Measurements from ENCODE around the gene GUCY1A1.
A peak's percentile ranks its signal among the peaks of the same experiment; 100 is the strongest.

GUCY1A1 gene

GRCh38 chr4:155703486-155704247 is 37.0 kb downstream of the GUCY1A1 start:
- ATAC-seq (ENCODE audit: low read depth), result peak; percentile 40; the same call in 1 of the 3 replicates
- no peak for DNase-seq (ENCODE audit: low spot score)
- H3K36me3 ChIP-seq (ENCODE audit: low read depth), result no peaks in the 10 kb centered on the region
- no peak overlapping the region for H3K27ac ChIP-seq (ENCODE audit: poor library complexity, severe bottlenecking)
- no peak for TF ChIP-seq CTCF (IDR thresholded peaks at IDR 0.05; ENCODE audit: poor library complexity, severe bottlenecking)
- no peaks in the 10 kb centered on the region for H3K4me1 ChIP-seq (ENCODE audit: insufficient read depth, poor library complexity, severe bottlenecking)
- no peaks in the 10 kb centered on the region for H3K27me3 ChIP-seq (ENCODE audit: insufficient read depth, poor library complexity, severe bottlenecking)
- no peak overlapping the region for H3K4me3 ChIP-seq (ENCODE audit: severe bottlenecking)
- no peaks in the 10 kb centered on the region for H3K9me3 ChIP-seq (ENCODE audit: severe bottlenecking)

GRCh38 chr4:155704841-155705404 is 38.3 kb downstream of the GUCY1A1 start:
- TF ChIP-seq CTCF (IDR thresholded peaks at IDR 0.05; ENCODE audit: poor library complexity, severe bottlenecking), result no peak
- Histone ChIP-seq H3K27ac (ENCODE audit: poor library complexity, severe bottlenecking) (no peak overlapping the region), H3K4me1 (ENCODE audit: insufficient read depth, poor library complexity, severe bottlenecking) (no peaks in the 10 kb centered on the region), H3K9me3 (ENCODE audit: severe bottlenecking) (no peaks in the 10 kb centered on the region), H3K4me3 (ENCODE audit: severe bottlenecking) (no peak overlapping the region), H3K36me3 (ENCODE audit: low read depth) (no peaks in the 10 kb centered on the region), H3K27me3 (ENCODE audit: insufficient read depth, poor library complexity, severe bottlenecking) (no peaks in the 10 kb centered on the region)
- ATAC-seq (ENCODE audit: low read depth), result no peak
- DNase-seq (ENCODE audit: low spot score), result no peak

- no peak for DNase-seq (ENCODE audit: low spot score)
- Histone ChIP-seq H3K9me3 (ENCODE audit: severe bottlenecking) (no peaks in the 10 kb centered on the region), H3K4me1 (ENCODE audit: insufficient read depth, poor library complexity, severe bottlenecking) (no peaks in the 10 kb centered on the region), H3K27ac (ENCODE audit: poor library complexity, severe bottlenecking) (no peak overlapping the region), H3K36me3 (ENCODE audit: low read depth) (no peaks in the 10 kb centered on the region), H3K27me3 (ENCODE audit: insufficient read depth, poor library complexity, severe bottlenecking) (no peaks in the 10 kb centered on the region), H3K4me3 (ENCODE audit: severe bottlenecking) (no peak overlapping the region)
- TF ChIP-seq CTCF (IDR thresholded peaks at IDR 0.05; ENCODE audit: poor library complexity, severe bottlenecking), result no peak
- peak; percentile 42; the same call in 1 of the 3 replicates for ATAC-seq (ENCODE audit: low read depth)
Measured at GRCh38 chr4:155705664-155706063, 39.0 kb downstream of the GUCY1A1 start.

- no peaks in the 10 kb centered on the region for H3K36me3 ChIP-seq (ENCODE audit: low read depth)
- H3K27me3 ChIP-seq (ENCODE audit: insufficient read depth, poor library complexity, severe bottlenecking), result no peaks in the 10 kb centered on the region
- ATAC-seq (ENCODE audit: low read depth) (no peak), DNase-seq (ENCODE audit: low spot score) (no peak)
- no peak for TF ChIP-seq CTCF (IDR thresholded peaks at IDR 0.05; ENCODE audit: poor library complexity, severe bottlenecking)
- no peaks in the 10 kb centered on the region for H3K9me3 ChIP-seq (ENCODE audit: severe bottlenecking)
- no peaks in the 10 kb centered on the region for H3K4me1 ChIP-seq (ENCODE audit: insufficient read depth, poor library complexity, severe bottlenecking)
- H3K4me3 ChIP-seq (ENCODE audit: severe bottlenecking), result no peak overlapping the region
- no peak overlapping the region for H3K27ac ChIP-seq (ENCODE audit: poor library complexity, severe bottlenecking)
Measured at GRCh38 chr4:155706147-155706546, 39.5 kb downstream of the GUCY1A1 start.

- no peak overlapping the region for H3K4me3 ChIP-seq (ENCODE audit: severe bottlenecking)
- no peaks in the 10 kb centered on the region for H3K9me3 ChIP-seq (ENCODE audit: severe bottlenecking)
- no peaks in the 10 kb centered on the region for H3K36me3 ChIP-seq (ENCODE audit: low read depth)
- no peaks in the 10 kb centered on the region for H3K4me1 ChIP-seq (ENCODE audit: insufficient read depth, poor library complexity, severe bottlenecking)
- no peak overlapping the region for H3K27ac ChIP-seq (ENCODE audit: poor library complexity, severe bottlenecking)
- ATAC-seq (ENCODE audit: low read depth) (no peak), DNase-seq (ENCODE audit: low spot score) (no peak)
- no peaks in the 10 kb centered on the region for H3K27me3 ChIP-seq (ENCODE audit: insufficient read depth, poor library complexity, severe bottlenecking)
- TF ChIP-seq CTCF (IDR thresholded peaks at IDR 0.05; ENCODE audit: poor library complexity, severe bottlenecking), result no peak
Measured at GRCh38 chr4:155707251-155707650, 40.6 kb downstream of the GUCY1A1 start.

All from RWPE2 (cell line).